CD4-positive, alpha-beta T cell (primary cell): Measurements from ENCODE around the gene SFT2D2. TPM values are rescaled to one million over a fixed set of nuclear protein-coding genes. Genes with fewer than 3 reads are reported as not detected.

Experiments used
- ATAC-seq: fragments of 200-7000 bp; cut with Tn5 transposase; one replicate; pipeline ENCODE4 v1.10.0; 2022; ENCODE audit warnings: mild to moderate bottlenecking; ENCODE audit not compliant: poor library complexity
- CTCF ChIA-PET: fragments of 350-600 bp; sonication (Branson Sonifier 250); formaldehyde crosslinking; loops from one replicate; lab custom pipeline; 2021; ENCODE audit warnings: antibody characterized with exemption, inconsistent platforms; lab: Charles Lee
- POLR2A ChIA-PET: fragments of 350-600 bp; sonication (Branson Sonifier 250); formaldehyde crosslinking; loops from one replicate; lab custom pipeline; 2021; ENCODE audit warnings: antibody characterized with exemption, inconsistent platforms; lab: Charles Lee
- DNase-seq, 14 experiments: peaks; one replicate each; pipeline ENCODE4 v3.0.0-alpha.2; 2013 to 2020; ENCODE audit warnings: mixed read lengths in 2 of 14
- H3K27ac ChIP-seq, 2 donors: one replicate each; pipeline versions ENCODE4 v1.5.1 to v1.7.0; 2013; ENCODE audit warnings: low read length in 2 of 2, low read depth in 1 of 2, mild to moderate bottlenecking in 1 of 2
- H3K27me3 ChIP-seq, 2 experiments: 1 replicate in 1 of 2; 2 replicates in 1 of 2; pipeline versions ENCODE4 v1.6.1 to v1.7.0; 2013; ENCODE audit warnings: low read length in 2 of 2, control low read depth in 1 of 2, mild to moderate bottlenecking in 1 of 2, moderate library complexity in 1 of 2; ENCODE audit not compliant: insufficient read depth in 2 of 2, control insufficient read depth in 1 of 2
- H3K36me3 ChIP-seq: one replicate; pipeline ENCODE4 v1.6.1; 2013; ENCODE audit warnings: low read length, control low read depth; ENCODE audit not compliant: insufficient read depth
- H3K4me1 ChIP-seq: one replicate; pipeline ENCODE4 v1.6.1; 2013; ENCODE audit warnings: low read length, control low read depth; ENCODE audit not compliant: insufficient read depth
- H3K4me3 ChIP-seq: one replicate; pipeline ENCODE4 v1.5.1; 2013; ENCODE audit warnings: mild to moderate bottlenecking, low read length, moderate library complexity
- H3K9me3 ChIP-seq, 2 experiments: 1 replicate in 1 of 2; 2 replicates in 1 of 2; pipeline versions ENCODE4 v1.6.1 to v1.7.0; 2013; ENCODE audit warnings: low read length in 2 of 2, mild to moderate bottlenecking in 2 of 2, control low read depth in 1 of 2, moderate library complexity in 1 of 2; ENCODE audit not compliant: control insufficient read depth in 1 of 2, insufficient read depth in 1 of 2
- H3K27ac Mint-ChIP-seq: one replicate; pipeline ENCODE4 v1.8.0; 2020; ENCODE audit warnings: mixed read lengths
- H3K27me3 Mint-ChIP-seq: one replicate; pipeline ENCODE4 v1.8.0; 2021; ENCODE audit warnings: mixed read lengths
- H3K36me3 Mint-ChIP-seq: one replicate; pipeline ENCODE4 v1.8.0; 2021; ENCODE audit warnings: low read depth, mixed read lengths
- H3K4me1 Mint-ChIP-seq: one replicate; pipeline ENCODE4 v1.8.0; 2021; ENCODE audit warnings: low read depth, mixed read lengths
- H3K4me3 Mint-ChIP-seq: one replicate; pipeline ENCODE4 v1.8.0; 2020; ENCODE audit warnings: mild to moderate bottlenecking, mixed read lengths
- H3K9me3 Mint-ChIP-seq: one replicate; pipeline ENCODE4 v1.8.0; 2020; ENCODE audit warnings: mixed read lengths
- intact Hi-C, 2 experiments: fragments of 100-400 bp; cut with DNase I in 1 of 2; cut with micrococcal nuclease in 1 of 2; formaldehyde crosslinking; loops; one replicate each; pipeline versions ENCODE4 v1.15.1 to v1.9.0; 2023 to 2025; cut with DNase I, micrococcal nuclease
- total RNA-seq, 174 experiments: library from RNA in 2 of 174; stranded (reverse) in 2 of 174; gene quantifications; one replicate each; pipeline ENCODE4 v1.2.3 and lab custom pipeline; 2021 to 2026
- TF ChIP-seq, protein P1 (sequence below): fragments of 200-600 bp; IDR thresholded peaks from one replicate; pipeline ENCODE4 v1.8.0; 2022; ENCODE audit warnings: antibody characterized with exemption, mild to moderate bottlenecking

The SFT2D2 gene
- total RNA-seq, 2 experiments from 2014 or later: 47.0 to 51.7 TPM

DNA sequence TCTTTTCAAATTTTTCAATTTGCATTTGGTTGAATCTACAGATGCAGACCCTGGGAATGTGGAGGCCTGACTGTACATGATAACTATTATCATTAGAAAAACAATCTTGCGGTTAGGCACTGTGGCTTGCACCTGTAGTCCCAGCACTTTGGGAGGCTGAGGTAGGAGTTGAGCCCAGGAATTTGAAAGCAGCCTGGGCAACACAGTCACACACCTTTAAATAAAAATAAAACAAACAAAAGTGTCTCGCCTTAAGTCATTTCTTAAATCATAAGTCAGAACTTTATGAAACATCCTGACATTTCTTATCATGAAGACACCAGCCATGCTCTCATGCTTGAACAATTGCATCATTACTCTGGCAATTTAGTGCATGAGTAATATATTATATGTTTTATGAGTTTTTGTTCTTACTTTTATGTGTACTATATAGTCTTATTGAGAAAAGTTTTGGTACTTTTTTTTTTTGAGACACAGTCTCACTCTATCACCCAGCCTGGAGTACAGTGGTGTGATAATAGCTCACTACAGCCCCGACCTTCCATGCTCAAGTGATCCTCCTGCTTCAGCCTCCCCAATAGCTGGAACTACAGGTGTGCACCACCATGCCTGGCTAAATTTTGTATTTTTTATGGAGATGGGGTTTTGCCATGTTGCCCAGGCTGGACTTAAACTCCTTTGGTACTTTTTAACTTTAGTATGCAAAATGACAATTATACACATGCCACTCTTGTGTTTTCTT is 62.7 kb downstream of the SFT2D2 start:
- Mint-ChIP-seq H3K27me3 (no peaks in the 10 kb centered on the region), H3K27ac (no peak overlapping the region), H3K4me3 (no peak overlapping the region), H3K4me1 (peaks cover 21% of the 10 kb centered on the region), H3K9me3 (no peaks in the 10 kb centered on the region), H3K36me3 (peaks cover 4% of the 10 kb centered on the region)
- ATAC-seq (no peak), DNase-seq (no peak)
- POLR2A ChIA-PET: no interaction called here
- TF ChIP-seq, protein P1, sequence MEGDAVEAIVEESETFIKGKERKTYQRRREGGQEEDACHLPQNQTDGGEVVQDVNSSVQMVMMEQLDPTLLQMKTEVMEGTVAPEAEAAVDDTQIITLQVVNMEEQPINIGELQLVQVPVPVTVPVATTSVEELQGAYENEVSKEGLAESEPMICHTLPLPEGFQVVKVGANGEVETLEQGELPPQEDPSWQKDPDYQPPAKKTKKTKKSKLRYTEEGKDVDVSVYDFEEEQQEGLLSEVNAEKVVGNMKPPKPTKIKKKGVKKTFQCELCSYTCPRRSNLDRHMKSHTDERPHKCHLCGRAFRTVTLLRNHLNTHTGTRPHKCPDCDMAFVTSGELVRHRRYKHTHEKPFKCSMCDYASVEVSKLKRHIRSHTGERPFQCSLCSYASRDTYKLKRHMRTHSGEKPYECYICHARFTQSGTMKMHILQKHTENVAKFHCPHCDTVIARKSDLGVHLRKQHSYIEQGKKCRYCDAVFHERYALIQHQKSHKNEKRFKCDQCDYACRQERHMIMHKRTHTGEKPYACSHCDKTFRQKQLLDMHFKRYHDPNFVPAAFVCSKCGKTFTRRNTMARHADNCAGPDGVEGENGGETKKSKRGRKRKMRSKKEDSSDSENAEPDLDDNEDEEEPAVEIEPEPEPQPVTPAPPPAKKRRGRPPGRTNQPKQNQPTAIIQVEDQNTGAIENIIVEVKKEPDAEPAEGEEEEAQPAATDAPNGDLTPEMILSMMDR: no peak
- no peaks in the 10 kb centered on the region for H3K27me3 ChIP-seq
- no peak overlapping the region for H3K27ac ChIP-seq
- intact Hi-C loops: no loop called here
- H3K4me3 ChIP-seq: no peak overlapping the region
- H3K36me3 ChIP-seq: no peaks in the 10 kb centered on the region
- no peaks in the 10 kb centered on the region for H3K9me3 ChIP-seq
- H3K4me1 ChIP-seq: no peaks in the 10 kb centered on the region
- CTCF ChIA-PET: no interaction called here

DNA sequence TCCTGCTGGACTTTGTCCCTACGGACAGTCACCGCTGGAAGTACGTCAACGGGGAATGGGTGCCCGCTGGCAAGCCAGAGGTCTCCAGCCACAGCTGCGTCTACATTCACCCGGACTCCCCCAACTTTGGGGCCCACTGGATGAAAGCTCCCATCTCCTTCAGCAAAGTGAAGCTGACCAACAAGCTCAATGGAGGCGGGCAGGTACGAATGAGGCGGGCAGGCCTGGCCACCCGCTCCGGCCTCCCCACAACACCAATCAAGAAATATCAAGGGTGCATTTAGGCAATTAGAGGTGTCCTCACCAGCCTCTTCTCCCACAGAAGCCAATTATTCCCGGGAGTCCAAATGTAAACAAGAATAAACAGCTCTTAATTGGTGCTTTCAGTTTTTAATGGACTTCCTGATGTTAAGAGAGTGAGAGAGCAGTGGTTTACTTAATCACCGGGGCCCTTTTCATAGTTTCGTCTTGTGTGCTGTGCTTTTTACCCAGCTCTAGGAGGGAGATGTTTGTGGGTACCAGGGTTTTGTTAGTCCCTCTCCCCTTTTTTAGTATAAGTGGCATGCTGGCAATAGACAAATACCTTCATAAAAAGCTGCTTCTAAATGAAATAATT is 65.5 kb downstream of the SFT2D2 start:
- H3K27me3 Mint-ChIP-seq: no peaks in the 10 kb centered on the region
- Histone ChIP-seq H3K4me3 (no peak overlapping the region), H3K9me3 (peaks cover 0 to 4% of the 10 kb centered on the region in 2 experiments), H3K27me3 (no peaks in the 10 kb centered on the region), H3K36me3 (no peaks in the 10 kb centered on the region), H3K27ac (no peak overlapping the region), H3K4me1 (no peaks in the 10 kb centered on the region)
- CTCF ChIA-PET: interaction anchor here (1.3 kb wide), 1 partner anchor 51 kb away, joined by 3 read pairs; no protein-coding TSS in a partner anchor
- TF ChIP-seq, protein P1: no peak
- peaks cover 7% of the 10 kb centered on the region for H3K4me1 Mint-ChIP-seq
- no peak overlapping the region for H3K4me3 Mint-ChIP-seq
- no peak for ATAC-seq
- intact Hi-C loops: no loop called here
- POLR2A ChIA-PET: interaction anchor here (0.6 kb wide), 1 partner anchor 16 kb away, joined by 3 read pairs; no protein-coding TSS in a partner anchor
- no peaks in the 10 kb centered on the region for H3K9me3 Mint-ChIP-seq
- no peak overlapping the region for H3K27ac Mint-ChIP-seq
- peaks cover 9% of the 10 kb centered on the region for H3K36me3 Mint-ChIP-seq
- DNase-seq: no peak

DNA sequence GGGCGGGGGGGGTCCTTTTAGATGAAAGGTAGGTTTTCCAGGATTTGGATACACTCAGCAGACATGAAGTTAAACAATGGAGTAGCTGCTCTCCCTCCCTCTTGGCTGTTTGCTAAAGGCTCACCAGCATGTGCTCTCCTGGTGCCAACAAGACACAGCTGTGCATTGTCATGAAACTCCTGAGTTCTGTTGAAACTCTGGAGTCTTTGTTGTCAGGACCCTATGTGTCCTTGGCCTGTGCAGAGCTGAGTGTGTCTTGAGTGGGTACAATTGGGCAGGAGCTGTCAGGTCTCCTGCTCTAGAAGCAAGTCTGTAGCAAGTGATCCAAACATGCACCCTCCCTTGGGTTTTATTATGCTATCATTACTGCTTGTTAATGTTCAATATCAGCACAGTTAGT is 67.6 kb downstream of the SFT2D2 start:
- Mint-ChIP-seq H3K9me3 (no peaks in the 10 kb centered on the region), H3K4me3 (no peak overlapping the region), H3K4me1 (no peaks in the 10 kb centered on the region), H3K27me3 (no peaks in the 10 kb centered on the region), H3K27ac (no peak overlapping the region), H3K36me3 (peaks cover 9% of the 10 kb centered on the region)
- Histone ChIP-seq H3K27ac (no peak overlapping the region), H3K9me3 (peaks cover 0 to 4% of the 10 kb centered on the region in 2 experiments), H3K4me3 (no peak overlapping the region), H3K36me3 (no peaks in the 10 kb centered on the region), H3K4me1 (no peaks in the 10 kb centered on the region), H3K27me3 (no peaks in the 10 kb centered on the region)
- DNase-seq (no peak), ATAC-seq (no peak)
- ChIA-PET CTCF (interaction anchor here (0.7 kb wide), 1 partner anchor 285 kb away, joined by 3 read pairs; no protein-coding TSS in a partner anchor), POLR2A (no interaction called here)
- intact Hi-C loops: no loop called here
- TF ChIP-seq, protein P1: no peak
